Breast epithelium (tissue), 4 donors: ENCODE measurements around the gene NEK3. TPM values are rescaled to one million over a fixed set of nuclear protein-coding genes. Genes with fewer than 3 reads are reported as not detected.
A peak's percentile ranks its signal among the peaks of the same experiment; 100 is the strongest.

Experiments
- DNase-seq, 2 donors: peaks; one replicate each; pipeline ENCODE4 v3.0.0-alpha.2; 2019; ENCODE audit warnings: low spot score in 2 of 2
- H3K27ac ChIP-seq, 2 donors: fragments of 200-600 bp; sonication (generic) in 1 of 2; one replicate each; pipeline ENCODE4 v1.5.1; 2016 to 2019; ENCODE audit warnings: mild to moderate bottlenecking in 1 of 2
- H3K27me3 ChIP-seq, 2 donors: fragments of 200-600 bp; sonication (generic) in 1 of 2; one replicate each; pipeline versions ENCODE4 v1.5.1 to v1.6.0; 2017 to 2019; ENCODE audit warnings: control low read depth in 1 of 2, mild to moderate bottlenecking in 1 of 2
- H3K36me3 ChIP-seq: fragments of 200-600 bp; one replicate; pipeline ENCODE4 v1.5.1; 2019
- H3K4me1 ChIP-seq, 2 donors: fragments of 200-600 bp; sonication (generic); one replicate each; pipeline ENCODE4 v1.5.1; 2016 to 2019; ENCODE audit warnings: control low read depth in 1 of 2
- H3K4me3 ChIP-seq, 3 donors: fragments of 200-600 bp; sonication (generic); 1 replicate in 2 of 3; 2 replicates in 1 of 3; pipeline ENCODE4 v1.5.1; 2016 to 2019; ENCODE audit warnings: mild to moderate bottlenecking in 3 of 3, moderate library complexity in 2 of 3
- H3K9me3 ChIP-seq, 2 donors: fragments of 200-600 bp; sonication (generic) in 1 of 2; one replicate each; pipeline ENCODE4 v1.5.1; 2016 to 2019; ENCODE audit warnings: control low read depth in 1 of 2
- POLR2A ChIP-seq: fragments of 450-650 bp; IDR thresholded peaks from one replicate; pipeline ENCODE4 v1.6.1; 2016; ENCODE audit warnings: antibody characterized with exemption, mild to moderate bottlenecking, moderate library complexity
- POLR2AphosphoS5 ChIP-seq, 3 donors: sonication (generic); formaldehyde crosslinking; IDR thresholded peaks; one replicate each; pipeline ENCODE4 v1.6.1; 2017; ENCODE audit warnings: antibody characterized with exemption in 3 of 3
- intact Hi-C: fragments of 100-400 bp; cut with DNase I; formaldehyde crosslinking; loops from one replicate; pipeline ENCODE4 v1.15.1; 2023; ENCODE audit warnings: low total_unique reads
- total RNA-seq, 3 donors: library from RNA; depleted of rRNA; stranded (reverse); fragments of >200 nt; gene quantifications; one replicate each; pipeline ENCODE4 v1.1.0, GENCODE V29; 2016
- TF ChIP-seq, protein P1 (sequence below), 3 donors: fragments of 450-650 bp; IDR thresholded peaks; one replicate each; pipeline ENCODE4 v1.5.1; 2016 to 2017; ENCODE audit warnings: antibody characterized with exemption in 3 of 3, mild to moderate bottlenecking in 3 of 3, moderate library complexity in 3 of 3

NEK3 gene
- total RNA-seq, 3 donors from 2014 or later = 12.5 to 16.8 (median 16.7) TPM

DNA sequence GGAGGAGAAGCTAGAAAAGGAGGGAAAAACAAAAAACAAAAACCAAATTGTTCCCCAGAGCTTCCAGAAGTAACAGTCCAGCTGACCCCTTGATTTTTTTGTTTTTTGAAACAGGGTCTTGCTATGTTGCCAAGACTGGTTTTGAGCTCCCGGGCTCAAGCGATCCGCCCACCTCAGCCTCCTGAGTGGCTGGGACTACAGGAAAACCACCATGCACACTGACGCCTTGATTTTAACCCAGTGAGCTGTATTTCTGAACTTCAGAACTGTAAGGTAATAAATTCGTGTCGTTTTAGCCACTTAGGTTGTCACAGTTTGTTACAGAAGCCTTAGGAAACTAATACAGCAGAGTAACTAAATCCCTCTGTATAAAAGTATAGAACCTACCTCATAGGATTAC, 1.1 kb upstream of the NEK3 start:
- H3K27me3 ChIP-seq = no peaks in the 10 kb centered on the region
- peaks cover 0 to 4% of the 10 kb centered on the region in 2 donors for H3K4me1 ChIP-seq
- no peak overlapping the region for H3K4me3 ChIP-seq
- H3K27ac ChIP-seq = no peak overlapping the region
- TF ChIP-seq, protein P1, sequence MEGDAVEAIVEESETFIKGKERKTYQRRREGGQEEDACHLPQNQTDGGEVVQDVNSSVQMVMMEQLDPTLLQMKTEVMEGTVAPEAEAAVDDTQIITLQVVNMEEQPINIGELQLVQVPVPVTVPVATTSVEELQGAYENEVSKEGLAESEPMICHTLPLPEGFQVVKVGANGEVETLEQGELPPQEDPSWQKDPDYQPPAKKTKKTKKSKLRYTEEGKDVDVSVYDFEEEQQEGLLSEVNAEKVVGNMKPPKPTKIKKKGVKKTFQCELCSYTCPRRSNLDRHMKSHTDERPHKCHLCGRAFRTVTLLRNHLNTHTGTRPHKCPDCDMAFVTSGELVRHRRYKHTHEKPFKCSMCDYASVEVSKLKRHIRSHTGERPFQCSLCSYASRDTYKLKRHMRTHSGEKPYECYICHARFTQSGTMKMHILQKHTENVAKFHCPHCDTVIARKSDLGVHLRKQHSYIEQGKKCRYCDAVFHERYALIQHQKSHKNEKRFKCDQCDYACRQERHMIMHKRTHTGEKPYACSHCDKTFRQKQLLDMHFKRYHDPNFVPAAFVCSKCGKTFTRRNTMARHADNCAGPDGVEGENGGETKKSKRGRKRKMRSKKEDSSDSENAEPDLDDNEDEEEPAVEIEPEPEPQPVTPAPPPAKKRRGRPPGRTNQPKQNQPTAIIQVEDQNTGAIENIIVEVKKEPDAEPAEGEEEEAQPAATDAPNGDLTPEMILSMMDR (IDR thresholded peaks at IDR 0.05) = no peak
- no peak for TF ChIP-seq POLR2A
- no peak for TF ChIP-seq POLR2AphosphoS5 (IDR thresholded peaks at IDR 0.05)
- no peak for DNase-seq
- intact Hi-C loops = no loop called here
- no peaks in the 10 kb centered on the region for H3K36me3 ChIP-seq
- no peaks in the 10 kb centered on the region for H3K9me3 ChIP-seq

GRCh38 chr13:52160053-52160452, 656 bp upstream of the NEK3 start:
- Histone ChIP-seq H3K27ac (no peak overlapping the region), H3K4me1 (peaks cover 0 to 4% of the 10 kb centered on the region in 2 donors), H3K36me3 (no peaks in the 10 kb centered on the region), H3K4me3 (peak overlapping the region; percentile 77 to 96 (median 88)), H3K27me3 (no peaks in the 10 kb centered on the region), H3K9me3 (no peaks in the 10 kb centered on the region)
- TF ChIP-seq POLR2A (no peak), POLR2AphosphoS5 (IDR thresholded peaks at IDR 0.05) (no peak)
- TF ChIP-seq, protein P1 (IDR thresholded peaks at IDR 0.05) = no peak
- no peak for DNase-seq
- intact Hi-C loops = no loop called here

GRCh38 chr13:52158629-52159158, 703 bp downstream of the NEK3 start:
- Histone ChIP-seq H3K36me3 (no peaks in the 10 kb centered on the region), H3K27ac (peak overlapping the region; percentile 83 to 91), H3K27me3 (no peaks in the 10 kb centered on the region), H3K4me3 (peak overlapping the region; percentile 77 to 96 (median 88)), H3K4me1 (peaks cover 0 to 4% of the 10 kb centered on the region in 2 donors), H3K9me3 (no peaks in the 10 kb centered on the region)
- intact Hi-C loops = no loop called here
- TF ChIP-seq, protein P1 (IDR thresholded peaks at IDR 0.05) = no peak
- TF ChIP-seq POLR2AphosphoS5 (IDR thresholded peaks at IDR 0.05) (no peak), POLR2A (no peak)
- DNase-seq = no peak

DNA sequence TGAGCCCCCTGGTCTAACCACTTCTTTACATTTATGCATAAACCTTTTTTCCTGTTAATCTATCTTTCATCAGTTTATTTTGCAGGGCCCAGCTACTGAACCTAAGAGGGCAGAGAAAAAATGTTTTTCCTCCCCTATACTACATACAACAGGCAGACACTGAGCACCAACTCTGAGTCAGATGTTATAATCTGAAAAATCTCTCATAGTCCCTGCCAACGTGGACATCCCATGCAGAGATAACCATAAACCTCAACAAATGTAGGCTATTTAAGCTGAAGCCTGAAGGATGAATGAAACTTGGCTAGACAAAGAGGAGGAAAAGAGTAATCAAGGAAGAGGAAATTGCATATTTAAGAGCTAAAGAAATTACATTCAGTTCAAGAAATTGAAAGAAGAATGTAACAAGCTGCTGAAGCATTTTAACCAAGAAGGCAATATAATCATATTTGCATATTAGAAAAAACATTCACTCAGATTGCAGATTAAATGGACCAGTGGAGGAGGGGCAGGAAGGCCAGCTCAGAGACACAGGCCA, 2.6 kb downstream of the NEK3 start:
- Histone ChIP-seq H3K9me3 (no peaks in the 10 kb centered on the region), H3K27me3 (no peaks in the 10 kb centered on the region), H3K4me1 (peaks cover 0 to 4% of the 10 kb centered on the region in 2 donors), H3K4me3 (no peak overlapping the region), H3K27ac (no peak overlapping the region), H3K36me3 (peaks cover 4% of the 10 kb centered on the region)
- DNase-seq = no peak
- intact Hi-C loops = no loop called here
- TF ChIP-seq POLR2AphosphoS5 (IDR thresholded peaks at IDR 0.05) = no peak
- TF ChIP-seq, protein P1 (IDR thresholded peaks at IDR 0.05) = no peak
- TF ChIP-seq POLR2A = no peak

- peaks cover 0 to 4% of the 10 kb centered on the region in 2 donors for H3K4me1 ChIP-seq
- intact Hi-C loops = no loop called here
These were observed 4.2 kb downstream of the NEK3 start for GRCh38 chr13:52155177-52155576.

More at GRCh38 chr13:52155177-52155576, 4.2 kb downstream of the NEK3 start:
- no peak for TF ChIP-seq POLR2A
- TF ChIP-seq POLR2AphosphoS5 (IDR thresholded peaks at IDR 0.05) = no peak
- TF ChIP-seq, protein P1 (IDR thresholded peaks at IDR 0.05) = no peak
- Histone ChIP-seq H3K36me3 (peaks cover 4% of the 10 kb centered on the region), H3K27ac (no peak overlapping the region), H3K9me3 (no peaks in the 10 kb centered on the region), H3K4me3 (no peak overlapping the region), H3K27me3 (no peaks in the 10 kb centered on the region)
- no peak for DNase-seq
